ES-I3 (cell line): ENCODE results near the gene DOCK10.

Experiments
- H3K36me3 ChIP-seq: 2 replicates; pipeline ENCODE4 v1.6.1; 2013; ENCODE audit warnings: mild to moderate bottlenecking, low read length, control low read depth, moderate library complexity; ENCODE audit not compliant: insufficient read depth
- H3K4me1 ChIP-seq: 2 replicates; pipeline ENCODE4 v1.6.1; 2013; ENCODE audit warnings: mild to moderate bottlenecking, control low read depth, low read length; ENCODE audit not compliant: insufficient read depth
- H3K9ac ChIP-seq: 2 replicates; pipeline ENCODE4 v1.6.1; 2013; ENCODE audit warnings: low read depth, mild to moderate bottlenecking, low read length, moderate library complexity
- H3K9me3 ChIP-seq: 2 replicates; pipeline ENCODE4 v1.6.1; 2013; ENCODE audit warnings: mild to moderate bottlenecking, low read length, moderate library complexity; ENCODE audit not compliant: control insufficient read depth, insufficient read depth

The DOCK10 gene

DNA sequence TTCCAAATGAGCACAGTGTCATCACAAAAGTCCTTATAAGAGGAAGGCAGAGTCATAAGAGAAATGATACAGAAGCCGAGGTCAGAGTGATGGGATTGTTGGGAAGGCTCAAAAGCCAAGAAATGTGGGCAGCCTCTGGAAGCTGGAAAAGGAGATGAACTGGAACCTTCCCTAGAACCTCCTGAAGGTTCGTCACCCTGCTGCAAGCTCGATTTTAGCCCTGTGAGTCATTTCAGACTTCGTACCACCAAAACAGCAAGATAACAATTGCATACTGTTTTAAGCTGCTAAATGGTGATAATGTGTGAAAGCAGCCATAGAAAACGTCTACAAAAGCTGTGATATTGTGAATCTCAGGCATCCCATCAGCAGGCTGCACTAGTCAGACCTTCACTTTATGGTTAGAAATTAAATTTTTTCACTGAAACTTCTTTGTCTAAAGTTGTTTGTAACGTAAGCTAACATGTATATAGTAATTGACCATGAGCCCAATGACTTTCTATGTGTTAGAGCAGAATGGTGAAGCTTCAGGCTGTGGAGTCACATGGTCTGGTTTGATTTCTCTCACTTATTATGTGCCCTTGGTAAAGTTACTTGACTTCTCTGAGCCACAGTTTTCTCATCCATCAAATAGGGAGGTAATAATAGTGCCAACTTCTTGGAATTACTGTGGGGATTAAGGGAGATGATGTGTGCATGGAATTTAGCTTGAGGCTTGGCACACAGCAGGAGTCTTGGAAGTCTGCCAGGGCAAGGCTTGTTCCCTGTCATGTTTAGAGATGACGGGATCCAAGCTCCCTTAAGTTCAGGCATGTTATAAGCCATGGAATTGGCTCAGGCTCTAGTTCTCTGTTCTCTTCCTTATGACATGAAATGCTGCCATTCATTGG is 194.1 kb downstream of the DOCK10 start:
- no peaks in the 10 kb centered on the region for H3K4me1 ChIP-seq
- H3K36me3 ChIP-seq, result no peaks in the 10 kb centered on the region
- no peaks in the 10 kb centered on the region for H3K9me3 ChIP-seq
- H3K9ac ChIP-seq, result no peak overlapping the region

DNA sequence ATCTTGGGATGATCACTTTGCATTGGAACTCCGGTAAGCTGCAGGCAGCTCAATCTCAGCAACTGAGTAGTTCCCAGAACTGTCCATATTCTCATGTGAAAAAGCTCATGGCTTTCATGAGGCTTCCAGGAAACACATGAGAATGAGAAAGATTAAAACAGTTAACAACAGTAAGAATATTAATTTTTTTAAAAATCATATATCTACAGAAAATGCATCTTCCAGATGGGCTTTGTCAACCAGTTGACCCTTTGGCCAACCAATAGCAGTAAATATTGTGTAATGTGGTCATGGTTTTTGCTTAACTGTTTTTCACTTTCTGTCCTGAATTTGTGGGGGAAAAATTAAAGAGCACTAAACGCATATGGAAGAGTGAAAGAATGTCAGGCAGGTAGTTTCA is 194.9 kb downstream of the DOCK10 start:
- H3K4me1 ChIP-seq, result no peaks in the 10 kb centered on the region
- H3K36me3 ChIP-seq, result no peaks in the 10 kb centered on the region
- no peak overlapping the region for H3K9ac ChIP-seq
- H3K9me3 ChIP-seq, result no peaks in the 10 kb centered on the region

DNA sequence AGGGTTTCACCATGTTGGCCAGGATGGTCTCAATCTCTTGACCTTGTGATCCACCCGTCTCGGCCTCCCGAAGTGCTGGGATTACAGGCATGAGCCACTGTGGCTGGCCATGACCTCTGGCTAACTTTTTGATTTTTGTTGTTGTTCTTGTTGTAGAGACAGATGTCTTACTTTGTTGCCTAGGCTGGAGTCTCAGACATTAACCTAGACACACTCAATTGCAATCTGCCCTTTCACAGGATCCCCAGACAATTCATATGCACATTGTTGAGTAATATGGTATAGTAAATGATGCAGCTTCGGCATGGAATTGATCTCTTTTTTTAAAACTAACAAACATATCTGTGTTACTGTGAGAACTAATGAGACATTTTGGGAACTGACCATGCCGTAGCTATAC is 195.6 kb downstream of the DOCK10 start:
- H3K36me3 ChIP-seq, result no peaks in the 10 kb centered on the region

DNA sequence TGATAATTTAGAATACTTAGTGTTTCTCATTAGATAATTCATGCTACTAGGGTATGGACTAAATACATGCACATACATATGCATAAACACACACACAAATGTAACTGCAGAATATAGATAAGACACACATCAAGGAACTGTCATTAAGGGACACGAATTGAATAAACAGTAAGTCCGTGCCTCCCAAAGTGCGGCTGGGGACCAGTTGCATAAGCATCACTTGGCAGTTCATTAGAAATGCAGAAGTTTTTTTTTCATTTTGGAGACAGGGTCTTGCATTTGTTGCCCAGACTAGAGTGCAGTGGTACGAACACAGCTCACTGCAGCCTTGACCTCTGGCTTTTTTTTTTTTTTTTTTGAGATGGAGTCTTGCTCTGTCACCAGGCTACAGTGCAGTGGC is 196.1 kb downstream of the DOCK10 start:
- Histone ChIP-seq H3K4me1 (no peaks in the 10 kb centered on the region), H3K36me3 (no peaks in the 10 kb centered on the region), H3K9me3 (no peaks in the 10 kb centered on the region), H3K9ac (no peak overlapping the region)

More for the DNA sequence above, 195.6 kb downstream of the DOCK10 start:
- Histone ChIP-seq H3K9me3 (no peaks in the 10 kb centered on the region), H3K9ac (no peak overlapping the region), H3K4me1 (no peaks in the 10 kb centered on the region)

DNA sequence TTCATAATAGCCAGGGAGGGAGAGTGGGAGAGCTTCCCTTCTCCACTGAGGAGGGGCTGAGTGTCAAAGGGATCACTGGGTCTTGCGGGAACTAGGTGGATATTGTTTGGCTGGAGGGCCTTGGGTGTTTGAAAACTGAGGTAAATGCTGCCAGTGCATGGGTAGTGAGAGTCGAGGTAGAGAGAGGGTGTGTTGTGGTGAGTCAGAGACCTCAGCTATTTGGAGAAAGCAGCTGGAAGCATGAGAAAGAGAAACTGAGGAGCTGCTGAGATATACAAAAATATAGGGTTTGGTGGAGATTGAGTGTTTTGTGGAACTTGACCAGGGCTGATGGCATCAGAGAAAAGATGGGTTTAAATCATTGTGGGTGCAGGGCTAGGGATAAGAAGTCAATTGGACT is 199.1 kb downstream of the DOCK10 start:
- Histone ChIP-seq H3K9me3 (no peaks in the 10 kb centered on the region), H3K9ac (no peak overlapping the region), H3K36me3 (no peaks in the 10 kb centered on the region)

DNA sequence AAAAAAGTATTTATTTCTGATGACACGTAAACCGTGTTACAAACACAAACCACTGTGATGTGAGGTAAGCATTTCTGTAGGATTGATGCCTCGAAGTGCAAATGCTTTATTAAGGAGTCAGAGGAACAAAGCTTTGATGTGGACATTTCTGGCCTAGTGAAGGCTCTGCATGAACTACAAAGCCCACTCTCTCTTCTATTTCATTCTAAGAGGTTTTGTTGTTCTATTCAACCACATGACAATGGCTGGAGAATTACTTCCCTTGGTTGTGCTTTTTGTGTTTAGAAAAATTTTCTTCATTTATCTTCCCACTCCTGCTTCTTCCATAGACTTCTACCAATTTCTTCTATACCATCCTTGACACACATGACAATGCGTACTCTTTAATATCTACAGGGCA is 200.4 kb downstream of the DOCK10 start:
- H3K9me3 ChIP-seq, result no peaks in the 10 kb centered on the region
- no peaks in the 10 kb centered on the region for H3K36me3 ChIP-seq
- H3K9ac ChIP-seq, result no peak overlapping the region
- no peaks in the 10 kb centered on the region for H3K4me1 ChIP-seq

More for the DNA sequence above, 199.1 kb downstream of the DOCK10 start:
- H3K4me1 ChIP-seq, result no peaks in the 10 kb centered on the region

DNA sequence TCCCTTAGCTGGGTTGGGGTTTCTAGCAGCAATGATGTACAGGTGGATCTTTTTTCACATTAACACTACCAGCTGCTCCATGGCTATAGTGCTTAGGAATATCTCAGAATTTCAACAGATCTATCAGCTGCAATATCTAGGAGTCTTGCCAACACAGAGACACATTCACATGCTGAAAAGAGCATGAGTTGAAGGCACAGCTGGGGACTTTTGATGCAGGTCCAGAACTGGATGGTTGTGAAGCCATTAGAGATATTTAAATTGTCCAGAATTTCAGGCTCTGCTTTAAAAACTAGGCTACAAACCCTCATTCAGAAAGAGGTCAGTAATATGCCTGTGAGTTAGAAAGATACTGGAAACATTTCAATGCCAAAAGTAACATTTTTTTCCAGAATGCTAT is 203.9 kb downstream of the DOCK10 start:
- H3K9ac ChIP-seq, result no peak overlapping the region
- H3K9me3 ChIP-seq, result no peaks in the 10 kb centered on the region
- H3K4me1 ChIP-seq, result no peaks in the 10 kb centered on the region
- no peaks in the 10 kb centered on the region for H3K36me3 ChIP-seq

DNA sequence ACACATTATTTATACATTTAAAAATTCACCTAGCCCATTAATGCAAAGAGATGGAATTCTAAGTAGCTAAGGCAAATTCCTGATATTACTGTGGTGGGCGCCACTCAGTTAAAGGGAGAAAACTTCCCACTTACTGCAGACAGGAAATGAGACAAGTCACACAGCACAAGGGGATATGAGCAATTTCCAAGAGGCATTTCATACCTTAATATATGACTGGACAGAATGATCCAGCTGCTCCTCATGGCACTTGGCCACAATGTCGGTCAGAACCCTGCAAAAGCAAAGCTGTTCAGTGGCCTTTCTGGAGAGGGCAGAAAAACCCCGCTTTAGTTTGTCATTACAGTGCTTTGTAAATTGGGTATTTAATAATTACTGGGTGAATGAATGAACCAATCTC is 204.7 kb downstream of the DOCK10 start:
- no peaks in the 10 kb centered on the region for H3K4me1 ChIP-seq
- H3K9me3 ChIP-seq, result no peaks in the 10 kb centered on the region
- no peak overlapping the region for H3K9ac ChIP-seq
- H3K36me3 ChIP-seq, result no peaks in the 10 kb centered on the region

DNA sequence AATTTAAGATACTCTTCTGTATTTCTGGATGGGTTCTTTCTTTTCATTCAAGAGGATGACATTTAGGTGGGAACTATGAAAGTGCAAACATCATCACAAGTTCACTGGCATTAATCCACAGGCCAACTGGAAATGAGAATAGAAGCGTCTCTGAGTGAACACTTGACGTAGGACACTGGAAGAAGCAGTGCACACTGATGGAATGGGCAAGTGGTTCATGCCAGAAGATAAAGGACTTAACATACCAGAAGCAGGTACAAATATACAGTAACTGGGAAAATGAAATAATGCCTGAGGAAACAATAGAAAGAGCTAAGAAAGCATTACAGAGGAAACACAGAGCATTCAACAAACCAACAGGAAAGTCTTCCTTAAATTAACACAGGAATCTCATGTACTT is 205.2 kb downstream of the DOCK10 start:
- no peaks in the 10 kb centered on the region for H3K9me3 ChIP-seq
- no peaks in the 10 kb centered on the region for H3K36me3 ChIP-seq
- no peak overlapping the region for H3K9ac ChIP-seq
- H3K4me1 ChIP-seq, result no peaks in the 10 kb centered on the region

DNA sequence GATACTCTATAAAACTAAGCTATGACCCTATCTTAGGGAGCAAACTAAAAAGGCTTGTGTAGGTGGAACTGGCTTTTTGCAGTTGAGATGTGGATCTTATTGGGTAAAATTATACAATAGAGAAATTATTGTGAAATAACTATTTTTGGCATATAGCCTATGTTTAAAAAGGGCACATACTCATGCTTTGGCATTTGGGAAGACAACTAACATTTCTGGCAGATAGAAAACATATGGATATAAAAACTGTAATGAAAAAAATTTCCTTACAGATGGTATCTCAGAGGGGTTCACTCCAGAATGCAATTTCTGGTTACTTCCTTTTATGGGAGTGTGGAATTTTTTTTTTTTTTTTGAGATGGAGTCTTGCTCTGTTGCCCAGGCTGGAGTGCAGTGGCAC is 206.0 kb downstream of the DOCK10 start:
- H3K36me3 ChIP-seq, result no peaks in the 10 kb centered on the region
- no peak overlapping the region for H3K9ac ChIP-seq
- H3K4me1 ChIP-seq, result no peaks in the 10 kb centered on the region
- no peaks in the 10 kb centered on the region for H3K9me3 ChIP-seq

DNA sequence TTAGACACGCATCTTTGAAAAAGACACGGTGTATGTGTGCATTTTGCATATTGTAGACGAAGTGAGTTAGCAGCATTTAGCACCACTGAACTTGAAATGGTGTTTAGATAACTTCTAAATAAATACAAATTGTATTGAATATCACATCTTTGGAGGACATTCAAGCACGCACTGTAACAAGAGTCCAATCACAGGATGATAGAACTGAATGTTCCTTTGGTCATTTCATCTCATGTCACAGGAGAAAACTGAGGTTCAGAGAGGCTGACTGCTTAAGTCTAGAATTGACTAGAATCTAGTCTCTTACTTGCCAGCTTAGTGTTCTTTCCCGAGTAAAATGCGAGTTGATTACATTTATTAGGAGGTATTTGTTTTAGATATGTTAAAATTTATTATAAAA is 206.9 kb downstream of the DOCK10 start:
- no peaks in the 10 kb centered on the region for H3K36me3 ChIP-seq
- no peaks in the 10 kb centered on the region for H3K9me3 ChIP-seq
- H3K4me1 ChIP-seq, result no peaks in the 10 kb centered on the region
- H3K9ac ChIP-seq, result no peak overlapping the region

DNA sequence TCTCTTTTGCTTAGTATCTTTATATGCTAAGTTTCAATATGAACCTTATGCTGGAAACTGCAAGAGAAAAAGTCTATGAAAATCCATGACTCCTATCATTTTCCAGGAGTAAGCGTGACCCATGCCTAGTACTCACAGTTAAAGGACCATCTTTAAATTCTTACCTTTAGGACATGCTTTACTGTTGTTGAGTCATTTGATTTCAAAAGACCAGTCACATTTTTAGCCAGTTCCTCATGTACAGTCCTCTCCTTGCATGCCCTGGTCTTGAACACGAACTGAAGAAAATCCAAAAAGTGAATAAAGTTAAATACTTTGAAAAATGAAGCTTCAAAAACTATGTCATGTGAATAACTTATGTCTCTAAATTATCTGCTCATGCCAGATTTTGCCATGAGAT is 208.3 kb downstream of the DOCK10 start:
- no peak overlapping the region for H3K9ac ChIP-seq
- no peaks in the 10 kb centered on the region for H3K4me1 ChIP-seq
- no peaks in the 10 kb centered on the region for H3K36me3 ChIP-seq
- no peaks in the 10 kb centered on the region for H3K9me3 ChIP-seq

DNA sequence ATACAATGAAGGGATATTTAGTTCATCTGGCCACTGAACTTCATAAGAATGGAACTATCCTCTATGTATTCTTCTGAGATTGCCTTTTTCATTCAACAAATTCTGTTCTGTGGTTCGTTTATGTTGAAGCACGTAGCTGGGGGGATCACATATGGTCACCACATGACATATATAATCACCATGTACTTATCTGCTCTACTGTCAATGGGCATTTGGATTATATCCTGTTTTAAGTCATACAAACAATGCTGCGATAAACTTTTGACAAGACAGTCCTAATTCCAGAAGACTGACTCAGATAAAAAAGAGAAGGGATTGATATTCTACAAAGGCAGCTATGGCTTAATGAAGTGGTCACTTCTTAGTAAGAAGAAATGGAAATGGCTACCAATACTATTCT is 210.1 kb downstream of the DOCK10 start:
- H3K9ac ChIP-seq, result no peak overlapping the region
- no peaks in the 10 kb centered on the region for H3K9me3 ChIP-seq
- no peaks in the 10 kb centered on the region for H3K4me1 ChIP-seq
- H3K36me3 ChIP-seq, result no peaks in the 10 kb centered on the region

DNA sequence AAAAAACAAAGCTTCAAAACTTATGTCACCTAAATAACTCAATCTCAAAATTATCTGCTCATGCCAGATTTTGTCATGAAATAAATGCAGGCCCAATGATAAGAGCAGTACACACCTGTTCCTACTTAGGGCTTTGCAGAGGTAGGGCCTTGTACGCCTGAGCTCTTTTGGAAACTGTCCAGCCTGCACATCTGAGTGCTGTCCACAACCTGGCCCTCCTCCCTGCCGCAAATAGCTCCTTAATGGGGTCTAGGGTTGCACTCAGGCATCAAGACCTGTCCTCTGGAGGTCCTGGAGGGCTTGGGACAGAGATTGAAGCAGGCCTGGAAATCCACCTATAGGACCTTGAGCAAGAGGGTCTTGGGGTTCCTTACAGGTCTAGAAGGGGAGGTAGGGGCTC is 210.7 kb downstream of the DOCK10 start:
- no peaks in the 10 kb centered on the region for H3K36me3 ChIP-seq
- no peaks in the 10 kb centered on the region for H3K4me1 ChIP-seq
- no peak overlapping the region for H3K9ac ChIP-seq
- H3K9me3 ChIP-seq, result no peaks in the 10 kb centered on the region

DNA sequence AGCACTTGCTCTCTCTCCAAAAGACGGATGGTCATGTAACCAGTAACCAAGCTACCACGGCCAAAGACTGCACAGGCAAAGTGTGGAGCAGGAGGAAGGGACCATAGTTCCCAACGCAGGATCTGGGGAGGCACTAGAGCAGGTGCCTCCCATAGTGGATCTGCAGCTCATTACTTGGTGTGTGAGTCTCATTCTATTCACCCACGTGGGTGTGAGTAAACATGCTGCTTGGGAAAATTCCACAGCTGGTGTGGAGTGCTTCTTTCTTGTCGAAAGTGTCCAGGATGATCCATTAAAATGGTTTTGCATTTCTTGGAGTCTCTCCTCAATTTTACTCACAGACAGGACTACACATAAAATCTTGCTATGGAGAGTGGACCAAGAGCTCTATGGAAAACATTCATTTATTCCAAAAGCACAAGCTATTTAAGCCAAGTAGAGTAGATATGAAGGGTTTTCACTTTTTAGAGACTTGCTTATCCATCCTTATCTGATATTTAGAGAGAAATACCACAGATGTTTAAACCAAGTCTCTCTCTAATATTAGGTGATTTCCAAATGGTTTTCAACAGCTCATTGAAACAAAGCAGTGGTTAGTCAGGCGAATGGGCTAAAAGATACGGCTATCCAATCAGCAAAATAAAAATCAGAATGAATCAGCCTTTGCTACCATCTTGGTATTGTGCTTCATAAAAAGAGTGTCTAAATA is 221.8 kb downstream of the DOCK10 start:
- H3K9ac ChIP-seq, result no peak overlapping the region
- no peaks in the 10 kb centered on the region for H3K9me3 ChIP-seq
- no peaks in the 10 kb centered on the region for H3K36me3 ChIP-seq
- H3K4me1 ChIP-seq, result no peaks in the 10 kb centered on the region
